ENCODE measurements around the gene ZNF134. TPM values are rescaled to one million over a fixed set of nuclear protein-coding genes. Genes with fewer than 3 reads are reported as not detected.

Gene ZNF134
- polyA plus RNA-seq, 1 donor: 18.3 TPM

DNA sequence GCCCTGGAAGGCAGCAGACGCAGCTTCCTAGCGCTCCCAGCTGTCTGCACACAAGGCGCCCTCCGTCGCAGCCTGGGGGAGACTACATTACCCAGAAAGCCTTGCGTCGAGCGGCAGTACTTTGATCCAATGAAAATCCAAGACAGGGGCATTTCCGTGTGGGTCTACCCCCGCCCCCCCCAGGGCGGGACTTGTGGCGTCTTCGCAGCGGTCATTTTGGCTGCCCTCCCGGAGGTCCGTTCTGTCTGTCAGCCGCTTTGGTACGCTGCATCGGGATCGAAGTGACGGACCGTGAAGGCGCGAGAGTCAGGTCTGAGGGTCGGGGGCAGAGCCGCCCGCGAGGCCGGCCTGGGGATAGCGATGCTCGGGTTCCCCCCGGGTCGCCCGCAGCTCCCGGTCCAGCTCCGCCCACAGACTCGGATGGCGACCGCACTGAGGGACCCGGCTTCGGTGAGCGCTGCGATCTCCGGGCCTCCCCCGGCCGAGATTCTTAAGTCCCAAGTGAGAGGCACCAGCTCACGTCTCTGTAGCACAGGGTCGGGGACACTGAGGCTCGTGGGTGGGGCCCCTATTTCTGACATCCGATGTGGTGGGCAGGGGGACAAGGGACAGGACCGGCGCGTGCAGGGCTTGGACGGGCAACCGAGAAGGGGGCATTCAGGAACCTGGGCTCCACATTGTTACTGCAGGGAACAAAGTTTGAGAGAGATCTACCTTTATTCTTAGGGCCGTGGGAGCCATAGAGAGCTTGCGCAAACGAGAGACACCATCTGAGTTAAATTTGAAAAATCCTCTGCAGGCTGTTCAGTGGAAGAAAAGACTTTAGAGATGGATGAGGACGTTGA is 19.2 kb downstream of the ZNF134 start, which contains the start of gene ZNF211:
TSS of gene ZNF211 (plus strand) at position 182 of the 845 bp plus-strand sequence. CDS start at position 361, 179 bp downstream.
- Histone ChIP-seq H3K36me3 (ENCODE audit: control insufficient read depth, insufficient read depth, low read length) (peaks cover 16% of the 10 kb centered on the region), H3K4me1 (ENCODE audit: control insufficient read depth, insufficient read depth, low read length) (peaks cover 4% of the 10 kb centered on the region), H3K27me3 (ENCODE audit: control insufficient read depth, insufficient read depth, low read length) (no peaks in the 10 kb centered on the region), H3K4me3 (ENCODE audit: low read length) (peak within 1 kb of the TSS; percentile 97), H3K9me3 (ENCODE audit: control insufficient read depth, low read depth, low read length) (peaks cover 19% of the 10 kb centered on the region), H3K27ac (ENCODE audit: low read length) (peak within 1 kb of the TSS; percentile 55)
- WGBS (ENCODE audit: insufficient coverage, low lambda C conversion rate): 0% methylated on average over 1 of the region's 59 CpGs
- DNase-seq: peak; percentile 94 to 96

DNA sequence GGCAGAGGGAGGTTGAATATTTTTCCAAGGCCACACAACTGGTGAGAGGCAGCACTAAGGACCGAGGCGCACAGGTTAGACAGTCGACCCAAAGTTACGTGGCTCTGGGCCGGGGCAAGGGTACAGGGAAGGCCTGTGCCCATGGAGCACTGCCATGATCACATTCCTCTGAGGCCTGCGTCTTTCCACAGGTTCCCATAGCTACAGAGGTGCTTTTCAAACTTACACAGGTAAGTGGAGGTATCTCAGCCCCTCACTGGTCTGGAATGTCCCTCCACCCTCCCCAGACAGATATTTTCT is 19.7 kb downstream of the ZNF134 start:
- DNase-seq: no peak
- no CpG with 5 or more reads among the region's 6 CpGs for WGBS (ENCODE audit: insufficient coverage, low lambda C conversion rate)
- H3K4me3 ChIP-seq (ENCODE audit: low read length): peak overlapping the region; percentile 97

DNA sequence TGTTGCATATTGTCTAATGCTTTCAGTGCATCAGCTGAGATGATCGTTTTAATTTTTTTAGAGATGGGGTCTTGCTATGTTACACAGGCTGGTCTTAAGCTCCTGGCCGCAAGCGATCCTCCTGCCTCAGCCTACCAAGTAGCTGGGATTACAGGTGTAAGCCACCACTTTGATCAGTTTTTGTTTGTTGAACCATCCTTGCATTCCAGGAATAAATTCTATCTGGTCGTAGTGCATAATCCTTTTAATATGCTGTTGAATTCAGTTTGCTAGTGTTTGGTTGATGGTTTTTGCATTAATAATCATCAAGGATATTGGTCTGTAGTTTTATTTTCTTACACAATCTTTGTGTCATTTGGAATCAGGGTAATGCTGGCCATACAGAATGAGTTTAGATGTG is 23.3 kb downstream of the ZNF134 start:
- no peak for DNase-seq
- Histone ChIP-seq H3K9me3 (ENCODE audit: control insufficient read depth, low read depth, low read length) (peaks cover 44% of the 10 kb centered on the region), H3K36me3 (ENCODE audit: control insufficient read depth, insufficient read depth, low read length) (peaks cover 51% of the 10 kb centered on the region), H3K4me3 (ENCODE audit: low read length) (no peak overlapping the region), H3K27me3 (ENCODE audit: control insufficient read depth, insufficient read depth, low read length) (no peaks in the 10 kb centered on the region), H3K4me1 (ENCODE audit: control insufficient read depth, insufficient read depth, low read length) (peaks cover 4% of the 10 kb centered on the region), H3K27ac (ENCODE audit: low read length) (no peak overlapping the region)
- no CpG with 5 or more reads among the region's 4 CpGs for WGBS (ENCODE audit: insufficient coverage, low lambda C conversion rate)

More for the DNA sequence above, 19.7 kb downstream of the ZNF134 start:
- peaks cover 18% of the 10 kb centered on the region for H3K36me3 ChIP-seq (ENCODE audit: control insufficient read depth, insufficient read depth, low read length)
- no peaks in the 10 kb centered on the region for H3K27me3 ChIP-seq (ENCODE audit: control insufficient read depth, insufficient read depth, low read length)
- peaks cover 4% of the 10 kb centered on the region for H3K4me1 ChIP-seq (ENCODE audit: control insufficient read depth, insufficient read depth, low read length)
- H3K27ac ChIP-seq (ENCODE audit: low read length): no peak overlapping the region
- peaks cover 20% of the 10 kb centered on the region for H3K9me3 ChIP-seq (ENCODE audit: control insufficient read depth, low read depth, low read length)

DNA sequence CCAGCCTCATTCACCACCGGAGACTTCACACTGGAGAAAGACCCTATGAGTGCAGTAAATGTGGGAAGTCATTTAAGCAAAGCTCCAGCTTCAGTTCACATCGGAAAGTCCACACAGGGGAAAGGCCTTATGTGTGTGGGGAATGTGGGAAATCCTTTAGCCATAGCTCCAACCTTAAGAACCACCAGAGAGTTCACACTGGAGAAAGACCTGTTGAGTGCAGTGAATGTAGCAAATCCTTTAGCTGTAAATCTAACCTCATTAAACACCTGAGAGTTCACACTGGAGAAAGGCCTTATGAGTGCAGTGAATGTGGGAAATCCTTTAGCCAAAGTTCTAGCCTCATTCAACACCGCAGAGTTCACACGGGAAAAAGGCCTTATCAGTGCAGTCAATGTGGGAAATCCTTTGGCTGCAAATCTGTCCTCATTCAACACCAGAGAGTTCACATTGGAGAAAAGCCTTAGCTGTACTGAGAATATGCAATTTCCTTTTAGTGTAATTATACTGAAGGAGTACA is 27.7 kb downstream of the ZNF134 start:
- Histone ChIP-seq H3K27ac (ENCODE audit: low read length) (no peak overlapping the region), H3K4me1 (ENCODE audit: control insufficient read depth, insufficient read depth, low read length) (no peaks in the 10 kb centered on the region), H3K4me3 (ENCODE audit: low read length) (no peak overlapping the region), H3K27me3 (ENCODE audit: control insufficient read depth, insufficient read depth, low read length) (no peaks in the 10 kb centered on the region), H3K36me3 (ENCODE audit: control insufficient read depth, insufficient read depth, low read length) (peaks cover 49% of the 10 kb centered on the region), H3K9me3 (ENCODE audit: control insufficient read depth, low read depth, low read length) (peaks cover 54% of the 10 kb centered on the region)
- DNase-seq: no peak
- WGBS (ENCODE audit: insufficient coverage, low lambda C conversion rate): 100% methylated on average over 1 of the region's 4 CpGs

DNA sequence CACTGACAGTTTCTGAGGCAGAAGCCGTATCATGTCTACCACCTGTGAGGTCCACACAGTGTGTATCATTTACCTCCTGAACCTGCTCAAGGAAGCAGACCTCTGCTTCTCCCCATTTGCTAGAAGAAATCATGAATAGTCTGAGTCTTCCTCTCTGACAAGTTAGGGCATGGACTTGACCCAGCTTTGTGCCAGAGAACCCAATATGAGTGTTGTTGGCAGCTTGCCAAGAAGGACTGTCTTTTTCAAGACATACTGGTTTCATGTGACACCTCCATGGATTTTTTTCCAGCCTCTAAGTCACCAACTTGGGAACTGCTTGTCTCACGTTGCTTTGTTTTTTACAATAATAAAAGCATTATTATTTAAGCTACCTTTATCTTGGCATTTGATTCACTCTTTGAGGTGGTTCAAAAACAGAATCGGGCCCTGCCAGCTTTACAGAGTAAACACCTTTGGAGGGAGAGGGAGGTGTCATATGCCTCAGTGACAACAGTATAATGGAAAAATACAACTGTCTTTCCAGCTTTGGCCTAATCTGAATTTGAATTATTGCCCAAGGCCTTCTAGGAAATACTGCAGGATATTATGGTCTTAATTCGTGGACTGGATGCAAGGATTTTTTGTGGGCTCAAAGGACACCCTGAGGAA is 28.5 kb downstream of the ZNF134 start:
- Histone ChIP-seq H3K4me1 (ENCODE audit: control insufficient read depth, insufficient read depth, low read length) (no peaks in the 10 kb centered on the region), H3K4me3 (ENCODE audit: low read length) (no peak overlapping the region), H3K9me3 (ENCODE audit: control insufficient read depth, low read depth, low read length) (peaks cover 47% of the 10 kb centered on the region), H3K27ac (ENCODE audit: low read length) (no peak overlapping the region), H3K36me3 (ENCODE audit: control insufficient read depth, insufficient read depth, low read length) (peaks cover 46% of the 10 kb centered on the region), H3K27me3 (ENCODE audit: control insufficient read depth, insufficient read depth, low read length) (no peaks in the 10 kb centered on the region)
- no peak for DNase-seq
- no CpG with 5 or more reads among the region's 4 CpGs for WGBS (ENCODE audit: insufficient coverage, low lambda C conversion rate)

DNA sequence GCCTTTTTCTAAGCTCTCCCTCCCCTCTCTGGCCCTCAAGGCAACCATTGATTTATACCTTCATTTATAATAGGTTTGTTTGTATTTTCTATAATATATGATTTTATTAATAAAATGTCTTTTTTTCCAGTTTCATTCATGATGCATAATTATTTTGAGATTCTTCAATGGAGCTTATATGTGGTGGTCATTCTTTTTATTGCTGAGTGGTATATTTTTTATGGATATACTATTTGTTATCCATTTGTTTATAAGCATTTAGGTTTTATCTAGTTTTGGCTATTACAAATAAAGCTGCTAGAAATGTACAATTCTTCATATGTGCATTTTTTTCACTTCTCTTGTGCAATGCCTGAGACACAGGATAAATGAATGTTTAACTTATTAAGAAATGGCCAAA is 29.7 kb downstream of the ZNF134 start:
- DNase-seq: no peak
- H3K36me3 ChIP-seq (ENCODE audit: control insufficient read depth, insufficient read depth, low read length): peaks cover 40% of the 10 kb centered on the region
- peaks cover 37% of the 10 kb centered on the region for H3K9me3 ChIP-seq (ENCODE audit: control insufficient read depth, low read depth, low read length)

DNA sequence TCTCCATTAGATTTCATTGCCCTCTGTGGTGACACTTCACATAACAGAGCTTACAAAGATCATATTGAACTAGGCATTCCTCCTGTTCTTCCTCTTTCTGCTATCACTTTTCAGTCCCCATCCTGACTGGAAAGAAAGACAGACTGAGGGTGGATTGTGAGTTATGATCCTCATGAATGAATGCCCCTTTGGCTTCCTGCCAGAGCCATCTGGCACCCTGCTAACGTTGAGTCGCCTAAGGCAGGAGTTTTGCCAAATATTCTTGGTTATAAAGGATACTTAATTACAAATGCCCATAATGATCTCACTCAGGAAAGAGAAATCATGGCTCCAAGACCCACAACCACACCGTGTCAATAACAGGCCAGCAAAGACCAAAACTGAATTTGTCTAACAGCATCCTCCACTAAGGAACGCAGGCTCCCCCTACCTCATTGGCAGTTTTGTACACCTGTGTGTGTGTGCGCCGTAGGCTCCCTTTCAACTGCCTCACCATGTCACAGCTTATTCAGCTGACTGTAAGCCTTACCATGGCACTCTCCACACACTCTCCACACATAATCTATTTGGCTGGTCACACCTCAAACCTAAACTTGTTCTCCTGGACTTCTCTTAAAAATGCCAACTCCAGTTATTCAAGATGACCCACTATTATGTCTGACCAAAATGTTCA is 34.4 kb downstream of the ZNF134 start:
- no peak for DNase-seq
- no peaks in the 10 kb centered on the region for H3K36me3 ChIP-seq (ENCODE audit: control insufficient read depth, insufficient read depth, low read length)
- H3K4me1 ChIP-seq (ENCODE audit: control insufficient read depth, insufficient read depth, low read length): no peaks in the 10 kb centered on the region
- peaks cover 10% of the 10 kb centered on the region for H3K9me3 ChIP-seq (ENCODE audit: control insufficient read depth, low read depth, low read length)
- no peaks in the 10 kb centered on the region for H3K27me3 ChIP-seq (ENCODE audit: control insufficient read depth, insufficient read depth, low read length)
- H3K27ac ChIP-seq (ENCODE audit: low read length): no peak overlapping the region
- no peak overlapping the region for H3K4me3 ChIP-seq (ENCODE audit: low read length)
- WGBS (ENCODE audit: insufficient coverage, low lambda C conversion rate): no CpG with 5 or more reads among the region's 6 CpGs

More for the DNA sequence above, 29.7 kb downstream of the ZNF134 start:
- Histone ChIP-seq H3K4me1 (ENCODE audit: control insufficient read depth, insufficient read depth, low read length) (no peaks in the 10 kb centered on the region), H3K27ac (ENCODE audit: low read length) (no peak overlapping the region), H3K4me3 (ENCODE audit: low read length) (no peak overlapping the region), H3K27me3 (ENCODE audit: control insufficient read depth, insufficient read depth, low read length) (no peaks in the 10 kb centered on the region)

DNA sequence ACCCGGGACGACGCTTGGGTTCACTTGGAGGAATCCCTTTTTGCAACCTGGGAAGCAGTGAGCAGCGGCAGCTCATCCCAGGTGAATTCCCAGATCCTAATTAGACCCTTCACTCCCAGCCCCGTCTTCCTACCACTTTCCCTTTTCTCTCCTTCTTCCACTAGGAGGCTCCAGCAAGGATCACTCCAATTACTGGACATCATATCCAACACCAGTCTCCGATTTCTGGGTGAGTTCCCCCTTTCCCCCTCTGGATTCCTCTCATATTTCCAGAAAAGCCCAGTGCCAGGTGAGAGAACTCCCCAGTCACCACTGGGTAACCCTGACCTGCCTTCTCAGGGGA is 37.6 kb downstream of the ZNF134 start:
- H3K36me3 ChIP-seq (ENCODE audit: control insufficient read depth, insufficient read depth, low read length): no peaks in the 10 kb centered on the region
- no peak overlapping the region for H3K27ac ChIP-seq (ENCODE audit: low read length)
- DNase-seq: no peak
- no peaks in the 10 kb centered on the region for H3K4me1 ChIP-seq (ENCODE audit: control insufficient read depth, insufficient read depth, low read length)
- no peak overlapping the region for H3K4me3 ChIP-seq (ENCODE audit: low read length)
- WGBS (ENCODE audit: insufficient coverage, low lambda C conversion rate): no CpG with 5 or more reads among the region's 6 CpGs
- no peaks in the 10 kb centered on the region for H3K27me3 ChIP-seq (ENCODE audit: control insufficient read depth, insufficient read depth, low read length)
- no peaks in the 10 kb centered on the region for H3K9me3 ChIP-seq (ENCODE audit: control insufficient read depth, low read depth, low read length)

DNA sequence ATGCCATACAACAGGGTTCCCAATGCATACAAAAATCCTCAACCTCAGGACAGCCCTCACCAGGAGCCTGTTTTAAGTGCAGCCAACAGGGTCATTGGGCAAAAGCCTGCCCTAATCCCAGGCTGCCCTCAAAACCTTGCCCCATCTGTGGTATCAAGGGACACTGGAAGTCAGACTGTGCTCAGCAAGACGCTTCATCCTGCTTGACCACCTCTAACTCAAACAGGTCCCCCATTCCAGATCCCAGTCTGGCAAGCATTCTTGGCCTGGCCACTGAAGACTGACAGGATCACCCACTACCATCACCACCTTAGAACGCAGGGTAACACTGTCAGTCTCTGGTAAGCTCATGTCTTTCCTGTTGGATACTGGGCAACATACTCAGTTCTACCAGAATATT is 39.6 kb downstream of the ZNF134 start:
- Histone ChIP-seq H3K4me3 (ENCODE audit: low read length) (no peak overlapping the region), H3K4me1 (ENCODE audit: control insufficient read depth, insufficient read depth, low read length) (no peaks in the 10 kb centered on the region), H3K9me3 (ENCODE audit: control insufficient read depth, low read depth, low read length) (no peaks in the 10 kb centered on the region), H3K36me3 (ENCODE audit: control insufficient read depth, insufficient read depth, low read length) (no peaks in the 10 kb centered on the region), H3K27ac (ENCODE audit: low read length) (no peak overlapping the region), H3K27me3 (ENCODE audit: control insufficient read depth, insufficient read depth, low read length) (no peaks in the 10 kb centered on the region)
- WGBS (ENCODE audit: insufficient coverage, low lambda C conversion rate): 100% methylated on average over 1 of the region's 2 CpGs
- DNase-seq: no peak

DNA sequence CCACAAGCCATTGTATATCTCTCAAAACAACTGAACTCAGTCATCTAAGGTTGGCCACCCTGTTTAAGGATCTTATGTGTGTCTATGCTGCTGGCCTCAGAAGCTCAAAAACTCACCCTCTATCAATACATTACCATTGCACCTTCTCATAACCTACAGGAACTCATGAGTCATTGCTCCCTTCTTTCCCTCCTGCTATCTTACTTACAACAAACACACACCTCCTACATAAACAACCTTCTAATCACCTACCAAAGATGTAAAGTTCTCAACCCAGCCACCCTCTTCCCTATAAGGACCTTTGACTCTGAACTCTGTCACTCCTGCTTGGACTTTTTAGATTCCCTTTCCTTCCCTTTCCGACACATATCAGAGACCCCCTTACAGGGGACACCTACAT is 41.4 kb downstream of the ZNF134 start:
- H3K4me3 ChIP-seq (ENCODE audit: low read length): no peak overlapping the region

More for the DNA sequence above, 41.4 kb downstream of the ZNF134 start:
- WGBS (ENCODE audit: insufficient coverage, low lambda C conversion rate): no CpG with 5 or more reads among the region's 1 CpG
- no peaks in the 10 kb centered on the region for H3K9me3 ChIP-seq (ENCODE audit: control insufficient read depth, low read depth, low read length)
- H3K27me3 ChIP-seq (ENCODE audit: control insufficient read depth, insufficient read depth, low read length): peaks cover 2% of the 10 kb centered on the region
- DNase-seq: no peak
- H3K27ac ChIP-seq (ENCODE audit: low read length): no peak overlapping the region
- no peaks in the 10 kb centered on the region for H3K4me1 ChIP-seq (ENCODE audit: control insufficient read depth, insufficient read depth, low read length)
- H3K36me3 ChIP-seq (ENCODE audit: control insufficient read depth, insufficient read depth, low read length): no peaks in the 10 kb centered on the region
